DMS53 treated with DMSO at 0.1 percent for 48 hours (cell line): ENCODE measurements around the gene PTX4.
"Not testable (repeated sequence)": the region's sequence is repeated elsewhere in the genome, so short reads cannot be mapped to it uniquely, and the experiment has no call there.

Experiments used
- DNase-seq: peaks from one replicate; lab custom pipeline; 2025; ENCODE audit not compliant: unreplicated experiment; lab: John Stamatoyannopoulos, UW

Gene PTX4

DNA sequence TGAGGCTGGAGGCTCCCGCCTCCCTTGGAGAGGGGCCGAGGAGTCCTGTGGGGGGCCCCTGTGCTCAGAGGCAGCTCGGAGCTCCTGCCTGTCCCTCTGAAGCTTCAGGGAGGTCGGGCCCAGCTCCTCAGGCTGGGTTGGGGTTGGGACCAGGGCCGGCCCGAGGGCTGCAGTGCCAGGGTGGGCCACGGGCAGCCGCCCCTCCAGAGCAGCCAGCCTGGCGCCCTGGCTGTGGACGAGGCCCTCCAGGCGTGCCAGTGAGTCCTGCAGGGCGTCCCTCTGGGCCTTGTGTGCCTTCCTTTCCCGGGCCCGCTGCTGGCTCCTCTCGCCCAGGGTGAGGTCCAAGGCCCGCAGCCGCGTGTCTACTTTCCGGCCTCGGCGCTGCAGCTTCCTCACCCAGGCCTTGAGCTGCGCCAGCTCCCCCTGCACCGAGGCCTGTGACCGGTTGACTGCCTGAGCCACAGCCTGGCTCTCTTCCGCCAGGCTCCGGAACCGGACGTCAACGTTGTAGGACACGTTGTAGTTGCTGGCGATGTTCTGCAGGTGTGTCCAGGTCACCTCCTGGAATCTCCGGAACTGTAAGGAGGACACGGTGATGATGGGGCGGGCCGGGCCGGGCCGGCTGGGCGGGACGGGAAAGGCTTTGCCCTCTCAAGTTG is 1.2 kb downstream of the PTX4 start:
- DNase-seq: no peak

DNA sequence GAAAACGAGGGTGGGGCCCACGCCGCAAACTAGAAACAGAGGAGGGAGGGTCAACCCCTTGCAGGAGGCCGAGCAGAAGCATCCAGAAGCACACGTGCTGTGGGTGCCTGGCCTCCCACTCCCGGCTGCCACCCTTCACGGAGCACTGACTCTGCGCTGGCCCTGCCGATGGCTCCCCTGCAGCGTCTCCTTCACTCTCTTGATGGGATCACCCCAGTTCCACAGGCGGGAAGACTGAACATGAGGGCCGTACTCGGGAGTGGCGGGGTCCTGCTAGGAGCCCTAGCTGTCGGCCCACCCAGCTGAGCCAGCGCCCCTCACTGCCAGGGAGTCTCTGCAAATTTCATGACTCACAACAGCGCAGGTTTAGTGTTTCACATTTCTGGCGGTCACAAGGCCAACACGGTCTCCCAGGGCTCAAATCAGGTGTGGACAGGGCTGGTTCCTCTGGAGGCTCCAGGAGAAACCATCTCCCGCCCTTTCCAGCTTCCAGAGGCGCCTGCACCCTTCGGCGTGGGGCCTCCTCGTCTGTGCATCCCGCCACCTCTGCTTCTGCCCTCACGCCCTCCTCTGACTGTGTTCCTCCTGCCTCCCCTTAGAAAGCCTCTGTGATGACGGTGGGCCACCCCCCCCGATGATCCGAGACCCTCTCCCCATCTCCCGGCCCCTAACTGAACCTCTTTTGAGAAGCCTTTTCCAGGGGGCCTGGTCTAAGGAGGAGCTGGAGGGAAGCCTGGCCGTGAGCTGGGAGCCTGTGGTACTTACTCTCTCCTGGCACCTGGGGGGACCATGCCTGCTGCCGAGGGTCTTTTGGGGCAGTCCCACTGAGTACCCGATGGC is 2.0 kb downstream of the PTX4 start:
- no peak for DNase-seq

DNA sequence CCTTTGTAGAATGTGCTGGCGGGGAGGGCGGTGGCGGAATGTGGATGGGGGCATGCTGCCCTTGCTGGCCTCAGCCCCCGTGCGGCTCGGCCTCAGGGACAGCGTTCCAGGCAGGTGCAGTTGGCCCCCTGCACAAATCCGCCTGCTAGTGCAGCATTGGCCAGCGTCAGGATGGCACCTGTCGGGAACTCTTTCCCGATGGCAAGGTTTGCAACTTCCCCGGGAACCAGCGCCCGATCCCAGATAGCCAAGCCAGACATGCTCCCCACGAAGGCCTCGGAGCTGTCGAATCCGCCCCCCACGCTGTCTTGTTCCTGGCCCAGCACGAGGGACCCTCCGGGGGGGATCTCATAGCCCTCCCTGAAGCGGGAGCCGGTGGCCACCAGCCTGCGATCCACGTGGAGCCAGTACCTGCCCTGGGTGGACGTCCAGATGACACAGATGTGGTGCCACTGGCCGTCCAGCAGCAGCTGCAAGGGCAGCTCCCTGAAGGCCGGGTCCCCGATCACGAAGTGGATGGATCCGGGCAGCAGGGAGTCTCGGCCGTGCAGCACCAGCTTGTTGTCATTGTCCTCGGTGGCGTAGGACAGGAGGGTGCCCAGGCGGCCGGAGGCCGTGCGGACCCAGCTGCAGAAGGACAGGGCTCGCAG is 2.8 kb downstream of the PTX4 start:
- no peak for DNase-seq

- DNase-seq: no peak
These were observed 6.6 kb downstream of the PTX4 start for GRCh38 chr16:1481906-1482835.

- not testable (repeated sequence) for DNase-seq
These were observed 9.8 kb downstream of the PTX4 start for GRCh38 chr16:1478937-1479336.

- DNase-seq: no peak
These were observed 11.7 kb downstream of the PTX4 start for GRCh38 chr16:1477033-1477432.

DNA sequence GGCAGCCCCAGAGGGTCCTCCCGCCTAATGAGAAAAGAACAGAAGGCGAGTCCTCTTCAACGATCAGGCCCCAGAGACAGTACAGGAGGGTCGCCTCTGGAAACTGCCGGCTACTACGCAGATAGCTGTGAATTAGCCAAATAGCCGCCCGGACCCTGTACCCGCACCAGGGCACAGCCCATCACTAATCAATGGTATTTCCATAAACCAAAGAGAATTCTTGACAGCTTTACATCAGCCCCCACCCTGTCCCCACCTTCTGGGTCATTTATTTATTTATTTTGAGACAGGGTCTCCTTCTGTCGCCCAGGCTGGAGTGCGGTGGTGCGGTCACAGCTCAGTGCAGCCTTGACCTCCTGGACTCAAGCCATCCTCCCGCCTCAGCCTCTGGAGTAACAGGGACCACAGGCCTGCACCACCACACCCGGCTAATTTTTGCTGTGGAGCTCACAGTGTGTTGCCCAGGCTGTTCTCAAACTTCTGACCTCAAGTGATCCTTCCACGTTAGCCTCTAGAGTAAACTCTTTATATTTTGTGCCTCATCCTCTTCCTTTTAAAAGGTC is 13.1 kb downstream of the PTX4 start:
- DNase-seq: no peak

DNA sequence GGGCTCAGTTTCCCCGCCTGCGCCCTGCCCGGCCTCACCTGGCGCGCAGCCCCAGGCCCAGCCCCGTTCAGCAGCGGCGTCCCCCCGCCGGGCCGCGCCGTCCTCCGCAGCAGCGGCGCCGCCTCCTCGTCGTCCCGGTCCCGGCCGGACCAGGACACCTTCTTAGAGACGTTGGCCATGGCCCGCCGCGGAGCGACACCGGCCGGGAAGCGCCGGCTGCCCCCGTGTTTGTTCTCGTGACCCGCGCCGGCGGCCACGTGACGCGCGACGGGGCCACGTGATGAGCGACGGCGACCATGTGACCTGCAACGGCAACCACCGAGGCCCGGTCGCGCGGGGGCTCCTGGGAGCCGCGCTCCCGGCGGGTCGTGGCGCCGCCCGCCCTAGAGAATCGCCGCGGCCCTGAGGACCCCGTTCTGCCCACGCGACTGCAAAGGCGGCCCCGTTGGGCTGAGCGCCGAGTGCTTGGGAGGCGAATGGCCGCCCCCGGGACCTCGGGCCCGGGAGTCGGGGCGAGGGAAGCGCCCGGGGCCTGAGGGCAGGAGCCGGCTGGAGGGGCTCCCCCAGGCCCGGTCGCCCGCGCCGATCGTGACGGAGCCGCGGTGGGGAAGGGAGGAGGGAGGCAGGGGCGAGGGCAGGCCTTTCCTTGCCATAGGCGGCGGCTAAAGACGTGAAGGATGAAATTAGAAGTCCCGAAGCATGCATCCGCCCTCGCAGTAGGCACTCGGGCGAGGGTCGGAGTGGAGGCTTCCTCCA is 13.8 kb downstream of the PTX4 start, which contains the start of gene CLCN7:
CLCN7 (minus strand) TSS at position 233 of the 756 bp plus-strand sequence; CDS start at position 179, 54 bp downstream.
- DNase-seq: peak; percentile 35

DNA sequence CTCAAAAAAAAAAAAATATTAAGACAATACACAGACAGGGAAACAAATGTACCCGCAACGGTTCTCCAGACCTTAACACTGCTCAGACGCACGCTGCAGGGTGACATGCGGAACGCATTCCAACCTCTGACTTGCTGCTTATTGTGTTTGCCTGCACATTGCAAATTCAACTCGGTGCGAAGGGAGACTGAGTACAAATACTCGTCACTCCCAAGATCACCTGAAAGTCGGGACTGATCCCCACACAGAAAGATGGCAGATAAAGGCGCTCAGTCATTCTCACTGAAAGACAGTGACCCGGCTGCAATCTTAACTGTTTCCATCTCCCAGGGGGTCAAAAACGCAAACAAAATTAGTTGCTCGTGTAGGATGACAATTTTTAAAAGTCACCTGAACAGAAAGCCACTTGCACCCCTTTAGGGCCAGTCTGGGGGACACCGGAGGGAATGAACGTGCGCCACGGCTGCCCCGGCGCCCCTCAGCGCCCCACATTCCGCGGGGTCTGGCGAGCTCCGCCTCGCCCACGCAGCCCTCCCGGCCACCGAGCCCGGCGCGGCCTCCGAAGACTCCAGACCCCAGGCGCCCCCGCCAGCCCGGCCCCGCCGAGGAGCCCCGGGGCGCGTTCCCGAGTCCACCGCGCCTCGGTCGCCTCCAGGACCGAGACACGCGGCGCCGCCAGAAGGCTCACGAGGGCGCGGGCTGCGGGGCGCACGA is 14.5 kb downstream of the PTX4 start:
- no peak for DNase-seq

- DNase-seq: no peak
These were observed 15.8 kb downstream of the PTX4 start for GRCh38 chr16:1472974-1473373.

GRCh38 chr16:1471569-1472194 is 17.1 kb downstream of the PTX4 start:
- DNase-seq: no peak

GRCh38 chr16:1470481-1471251 is 18.1 kb downstream of the PTX4 start:
- DNase-seq: no peak

DNA sequence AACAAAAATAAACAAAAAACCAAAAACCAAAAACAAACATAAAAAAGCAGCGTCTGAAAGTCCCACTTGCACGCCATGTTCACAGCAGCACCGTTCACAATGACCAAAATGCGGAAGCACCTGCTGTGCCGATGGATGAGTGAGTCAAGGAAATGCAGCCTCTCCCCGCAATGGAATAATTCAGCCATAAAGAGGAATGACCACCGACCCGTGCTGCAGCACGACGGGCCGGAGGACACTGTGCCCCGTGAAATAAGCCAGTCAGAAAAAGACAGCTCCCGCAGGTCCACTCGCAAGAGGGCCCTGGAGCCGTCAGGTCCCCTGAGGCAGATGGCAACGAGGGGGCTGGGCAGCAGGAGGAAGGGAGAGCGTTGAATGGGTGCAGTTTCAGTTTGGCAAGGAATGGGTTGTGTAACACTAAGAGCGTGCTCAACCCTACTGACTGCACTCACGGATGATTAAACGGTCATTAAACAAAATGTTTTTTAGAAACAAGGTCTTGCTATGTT is 19.0 kb downstream of the PTX4 start:
- no peak for DNase-seq

DNA sequence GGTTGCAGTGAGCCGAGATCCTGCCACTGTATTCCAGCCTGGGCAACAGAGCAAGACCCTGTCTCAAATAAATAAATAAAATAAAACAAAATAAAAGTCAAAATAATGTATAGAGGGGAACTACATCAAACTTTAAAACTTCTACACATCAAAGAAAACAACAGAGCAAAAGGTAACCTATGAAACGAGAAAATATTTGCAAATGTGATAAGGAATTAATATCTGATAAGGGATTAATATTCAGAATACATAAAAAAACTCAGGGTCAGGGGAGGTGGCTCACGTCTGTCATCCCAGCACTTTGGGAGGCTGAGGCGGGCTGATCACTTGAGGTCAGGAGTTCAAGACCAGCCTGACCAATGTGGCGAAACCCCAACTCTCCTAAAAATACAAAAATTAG is 19.6 kb downstream of the PTX4 start:
- DNase-seq: not testable (repeated sequence)

- DNase-seq: no peak
These were observed 20.3 kb downstream of the PTX4 start for GRCh38 chr16:1468426-1468810.

- DNase-seq: no peak
These were observed 21.7 kb downstream of the PTX4 start for GRCh38 chr16:1466968-1467521.

DNA sequence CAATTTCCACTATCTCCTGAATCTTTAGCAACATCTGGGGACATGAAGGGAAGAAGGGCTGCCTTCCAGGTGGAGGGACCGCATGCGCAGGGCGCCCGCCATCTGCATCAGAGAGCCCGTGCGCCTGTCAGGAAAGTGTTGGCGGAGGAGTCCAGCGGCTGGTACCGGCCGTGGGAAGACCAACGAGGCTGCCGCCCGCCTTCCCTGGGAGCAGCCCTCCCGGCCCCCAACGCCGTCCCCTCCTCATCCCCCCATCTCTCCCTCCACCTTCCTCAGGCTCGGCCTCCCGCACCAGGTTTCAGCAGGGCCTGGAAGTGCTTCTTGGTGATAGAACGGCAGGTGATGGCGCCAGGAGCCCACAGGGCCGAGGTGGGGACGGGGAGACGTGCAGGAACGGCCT is 22.7 kb downstream of the PTX4 start:
- no peak for DNase-seq

DNA sequence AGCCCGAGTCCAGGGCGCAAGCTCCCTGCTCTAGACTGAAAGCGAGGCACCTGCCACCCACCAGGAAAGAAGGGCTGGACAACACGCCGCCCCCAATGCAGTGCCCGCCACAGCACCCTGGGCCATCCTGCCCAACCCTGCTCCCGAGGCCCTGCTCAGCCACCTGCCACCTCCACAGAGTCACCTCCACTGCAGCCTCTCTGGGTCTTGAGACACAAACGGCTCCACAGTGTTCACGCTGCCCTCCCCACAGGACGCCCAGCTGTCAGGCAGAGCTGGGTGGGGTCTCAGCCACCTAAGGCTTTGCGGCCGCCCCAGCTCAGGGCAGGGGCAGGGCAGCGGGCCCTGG is 23.2 kb downstream of the PTX4 start:
- DNase-seq: no peak
